Left ventricle myocardium superior (tissue), 1 donor: ENCODE measurements around the gene NEUROD4. TPM values are rescaled to one million over a fixed set of nuclear protein-coding genes. Genes with fewer than 3 reads are reported as not detected.
"Not testable (repeated sequence)": the region's sequence is repeated elsewhere in the genome, so short reads cannot be mapped to it uniquely, and the experiment has no call there.

ENCODE experiments used
- ATAC-seq: fragments of 200-7000 bp; cut with Tn5 transposase; one replicate; pipeline ENCODE4 v1.9.1; 2020; ENCODE audit warnings: mild to moderate bottlenecking, moderate library complexity
- DNase-seq: peaks from one replicate; pipeline ENCODE4 v3.0.0-alpha.2; 2020
- intact Hi-C: fragments of 100-400 bp; cut with micrococcal nuclease; formaldehyde crosslinking; loops from one replicate; pipeline ENCODE4 v1.11.0; 2022
- long read RNA-seq: library from polyadenylated mRNA; unstranded; transcript quantifications from one replicate; pipeline ENCODE4 v2.0.0, GENCODE V29; 2021
- total RNA-seq: library from RNA; stranded (reverse); fragmentation: NEBNext Ultra II Directional; extraction: Animal tissue kit (Norgen Biotek cat#: 25700); gene quantifications from one replicate; pipeline ENCODE4 v1.2.1, GENCODE V29; 2021
- donor health status: DM: no; HTN: yes; CAD: no; lungs with severe emphysema.

Gene NEUROD4
- total RNA-seq = not detected
- long read RNA-seq = 0 reads

DNA sequence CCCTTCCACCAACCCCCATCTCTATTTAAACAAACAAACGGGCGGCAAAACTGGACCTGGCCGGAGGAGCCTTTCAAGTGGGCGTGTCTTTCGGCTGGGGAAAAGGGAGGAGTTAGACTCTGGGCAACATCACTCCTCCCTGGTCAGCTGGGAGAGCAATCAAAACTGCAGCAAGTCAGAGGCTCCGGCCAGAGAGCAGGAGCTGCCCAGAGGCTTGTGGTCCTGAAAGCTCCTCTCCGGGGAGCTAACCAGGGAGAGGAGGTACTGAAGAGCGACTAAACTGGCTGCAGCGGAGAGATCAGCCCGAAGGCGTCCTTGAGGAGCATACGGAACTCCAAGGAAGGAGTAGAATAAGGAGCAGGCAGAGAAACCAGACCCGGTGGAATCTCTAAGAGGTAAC lies at the start of gene NEUROD4:
TSS of gene NEUROD4 (plus strand) at position 191 of the 400 bp plus-strand sequence. CDS start 6,466 bp downstream, outside the sequence.
- DNase-seq = peak; percentile 42

DNA sequence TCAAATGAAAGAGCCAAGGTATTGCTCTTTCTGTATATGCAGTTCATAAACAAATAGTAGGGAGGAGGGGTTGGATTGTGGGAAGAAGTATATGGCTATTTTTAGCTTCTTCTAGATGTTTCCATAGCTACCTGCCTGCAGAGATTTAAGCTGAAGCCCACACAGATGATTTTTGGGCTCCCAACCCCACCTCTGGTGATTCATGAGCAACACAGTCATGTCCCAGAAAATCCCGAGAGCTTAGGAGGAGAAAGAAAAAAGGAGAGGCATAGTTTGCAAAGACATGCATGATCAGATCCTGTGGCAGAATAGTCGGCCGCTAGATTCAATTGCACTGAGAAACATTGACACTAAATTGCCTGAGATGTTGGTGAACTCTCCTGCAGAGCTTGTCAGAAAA lies 49.0 kb upstream of the NEUROD4 start:
- intact Hi-C loops = no loop called here
- ATAC-seq = no peak
- DNase-seq = no peak

More for the DNA sequence above, at the start of gene NEUROD4:
- intact Hi-C loops = no loop called here
- peak; percentile 74 for ATAC-seq

- intact Hi-C loops = no loop called here
- ATAC-seq (no peak), DNase-seq (no peak)
Observed at GRCh38 chr12:54973556-54973955, 46.2 kb upstream of the NEUROD4 start.

GRCh38 chr12:54974279-54974678 lies 45.5 kb upstream of the NEUROD4 start:
- no peak for ATAC-seq
- no peak for DNase-seq
- intact Hi-C loops = no loop called here

- intact Hi-C loops = no loop called here
- no peak for DNase-seq
- ATAC-seq = no peak
Observed at GRCh38 chr12:54975272-54975671, 44.5 kb upstream of the NEUROD4 start.

DNA sequence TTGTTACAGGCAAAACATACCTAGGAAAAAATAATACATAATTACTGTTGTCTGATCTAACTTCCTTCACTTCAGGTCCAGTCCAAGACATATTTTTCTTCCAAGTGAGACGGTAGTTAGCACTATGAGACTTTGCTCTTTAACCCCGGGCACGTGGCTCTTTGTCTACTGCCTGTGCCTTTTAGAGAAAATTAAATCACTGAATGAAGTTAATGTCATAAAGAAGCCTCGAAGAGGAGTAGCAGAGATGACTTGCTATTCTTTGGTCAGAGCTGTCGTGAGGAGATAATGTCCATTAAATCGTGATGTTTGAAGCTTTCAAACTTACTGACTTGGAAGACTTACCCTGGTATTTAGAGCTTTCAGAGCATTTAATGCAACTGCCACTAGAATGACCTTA lies 43.9 kb upstream of the NEUROD4 start:
- no peak for DNase-seq
- ATAC-seq = no peak
- intact Hi-C loops = no loop called here

- intact Hi-C loops = no loop called here
- ATAC-seq (no peak), DNase-seq (no peak)
Observed at GRCh38 chr12:54977155-54977554, 42.6 kb upstream of the NEUROD4 start.

DNA sequence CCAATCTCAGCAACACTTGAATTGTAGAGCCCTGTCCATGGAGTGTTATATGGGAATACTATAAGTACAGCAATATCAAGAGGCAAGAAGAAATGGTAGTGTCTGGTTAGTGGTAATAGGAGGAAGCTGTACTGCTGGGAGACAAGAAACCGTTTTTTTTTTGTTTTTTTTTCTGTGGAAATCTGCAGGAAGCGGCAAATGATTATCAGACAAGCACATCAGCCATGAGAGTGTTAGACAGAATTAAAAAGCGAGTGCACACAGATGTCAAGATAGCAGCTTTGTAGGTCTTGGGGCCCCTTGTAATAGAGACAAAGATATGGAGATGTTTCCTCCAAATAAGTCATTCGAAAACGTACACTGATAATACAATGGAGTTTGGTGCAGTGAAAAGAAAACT lies 41.9 kb upstream of the NEUROD4 start:
- ATAC-seq (no peak), DNase-seq (no peak)
- intact Hi-C loops = no loop called here

- DNase-seq = no peak
- intact Hi-C loops = no loop called here
Observed at GRCh38 chr12:54980341-54980740, 39.4 kb upstream of the NEUROD4 start.

GRCh38 chr12:54981796-54982195 lies 38.0 kb upstream of the NEUROD4 start:
- no peak for DNase-seq
- no peak for ATAC-seq
- intact Hi-C loops = no loop called here

More at GRCh38 chr12:54980341-54980740, 39.4 kb upstream of the NEUROD4 start:
- no peak for ATAC-seq

GRCh38 chr12:54983536-54984101 lies 36.2 kb upstream of the NEUROD4 start:
- no peak for DNase-seq
- intact Hi-C loops = no loop called here

DNA sequence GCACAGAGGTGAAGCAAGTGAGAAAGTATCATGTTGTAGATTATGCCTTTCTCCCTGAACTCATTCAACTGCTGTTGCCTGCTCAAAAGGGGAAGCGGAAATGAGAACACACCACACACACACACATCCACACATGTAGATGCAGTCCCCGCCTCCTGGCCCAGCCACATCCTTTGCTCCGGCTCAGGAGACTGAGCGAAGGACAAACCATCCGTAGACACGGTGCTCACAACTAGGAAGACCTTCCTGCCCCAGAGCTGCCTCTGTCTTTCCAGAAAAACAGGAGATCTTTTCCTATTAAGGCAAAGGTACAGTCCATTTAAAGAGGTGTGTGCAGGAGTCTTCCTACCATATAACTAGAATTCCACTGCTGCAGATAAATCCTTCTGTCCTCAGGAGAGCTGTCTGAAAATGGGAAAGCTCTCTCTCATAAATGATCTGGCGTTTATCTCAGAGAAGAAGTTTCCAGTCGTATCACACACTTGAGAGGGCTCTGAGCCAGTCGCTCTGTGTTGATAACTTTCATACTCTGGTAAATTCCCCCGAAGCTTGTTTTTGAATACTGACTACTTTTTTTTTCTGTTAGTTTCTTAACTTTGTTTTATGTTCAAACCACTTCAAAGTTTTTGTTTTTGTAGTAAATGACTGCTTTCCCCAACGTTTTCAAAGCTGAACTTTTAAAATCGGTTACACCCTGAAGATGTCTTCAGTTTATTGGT lies 35.0 kb upstream of the NEUROD4 start, which contains the start of gene TESPA1:
TSS of gene TESPA1 (minus strand) at position 105 of the 719 bp plus-strand sequence. CDS start 10,200 bp downstream, outside the sequence.
- intact Hi-C loops = no loop called here
- ATAC-seq (peak; percentile 71), DNase-seq (peak; percentile 69)

More at GRCh38 chr12:54983536-54984101, 36.2 kb upstream of the NEUROD4 start:
- no peak for ATAC-seq

GRCh38 chr12:54986773-54987172 lies 33.0 kb upstream of the NEUROD4 start:
- ATAC-seq, DNase-seq, intact Hi-C loops: not testable (repeated sequence)

DNA sequence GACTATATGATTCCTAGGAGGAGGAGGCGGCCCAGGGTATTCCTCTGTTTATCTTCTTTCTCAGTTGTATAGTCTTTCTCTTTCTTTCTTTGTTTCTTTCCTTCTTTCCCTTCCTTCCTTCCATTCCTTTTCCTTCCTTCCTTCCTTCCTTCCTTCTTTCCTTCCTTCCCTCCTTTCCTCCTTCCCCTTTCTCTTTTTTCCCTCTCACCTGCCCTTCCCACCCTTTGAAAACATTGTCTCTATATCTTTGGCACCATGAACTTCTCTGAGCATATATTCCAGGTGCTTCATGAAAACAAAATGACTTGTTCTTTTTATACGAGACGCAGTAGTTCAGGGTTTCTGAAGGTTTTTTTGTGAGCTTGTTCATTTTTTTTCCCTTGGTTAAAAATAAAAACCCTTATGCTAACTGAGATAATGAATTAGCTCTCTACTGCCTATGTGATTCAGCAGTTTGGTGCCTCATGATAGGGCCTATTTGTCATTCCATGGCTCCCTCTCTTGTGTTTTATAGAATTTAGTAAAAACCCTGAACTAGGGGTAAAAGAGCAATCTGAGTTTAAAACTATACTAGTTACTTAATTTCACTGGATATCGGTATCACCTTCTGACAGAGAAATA lies 32.1 kb upstream of the NEUROD4 start:
- DNase-seq (no peak), ATAC-seq (no peak)
- intact Hi-C loops = no loop called here

DNA sequence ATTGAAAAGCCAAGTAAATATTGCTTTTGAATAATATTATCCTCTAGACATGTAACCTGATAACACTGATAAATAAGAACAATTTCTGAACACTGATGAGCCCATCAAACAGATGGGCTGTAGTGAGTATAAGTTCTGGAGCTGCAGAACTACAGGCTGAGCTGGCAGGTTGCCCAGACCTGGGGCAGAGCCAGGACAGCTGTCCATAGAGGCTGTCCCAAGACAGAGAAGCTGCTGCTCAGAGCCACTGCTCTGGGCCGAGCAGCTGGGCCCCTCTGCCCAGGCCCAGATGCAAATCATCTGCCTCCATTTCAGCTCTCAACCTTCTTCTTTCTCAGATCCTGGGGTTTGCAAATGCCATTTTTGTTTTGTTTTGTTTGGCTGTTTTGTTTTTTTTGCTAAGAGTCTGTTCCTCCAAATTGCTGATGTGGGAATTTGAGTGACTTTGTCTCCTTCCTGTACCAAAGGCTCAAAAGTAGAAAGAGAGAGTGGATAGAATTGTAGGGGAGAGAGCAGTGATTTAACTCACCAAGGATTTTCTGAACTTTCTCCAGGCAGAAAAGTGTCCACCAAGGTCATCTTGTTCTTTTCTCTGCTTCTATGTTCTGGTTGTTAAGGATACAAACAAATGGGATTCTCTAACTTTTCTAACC lies 31.2 kb upstream of the NEUROD4 start:
- ATAC-seq (peak; percentile 95), DNase-seq (peak; percentile 95)
- intact Hi-C loops = no loop called here

- intact Hi-C loops = no loop called here
Observed at GRCh38 chr12:54989829-54990228, 29.9 kb upstream of the NEUROD4 start.

GRCh38 chr12:54991161-54991990 lies 28.4 kb upstream of the NEUROD4 start:
- DNase-seq = no peak
- intact Hi-C loops = no loop called here
- ATAC-seq = no peak

More at GRCh38 chr12:54989829-54990228, 29.9 kb upstream of the NEUROD4 start:
- ATAC-seq (no peak), DNase-seq (no peak)

- intact Hi-C loops = no loop called here
- DNase-seq = no peak
- ATAC-seq = no peak
Observed at GRCh38 chr12:54991991-54992375, 27.8 kb upstream of the NEUROD4 start.
